ENCODE results near the gene TM9SF3. TPM values are rescaled to one million over a fixed set of nuclear protein-coding genes. Genes with fewer than 3 reads are reported as not detected.
A peak's percentile ranks its signal among the peaks of the same experiment; 100 is the strongest.

Gene TM9SF3
- total and polyA plus RNA-seq, 10 of the 15 experiments (the other 5 are each of a cell fraction or from before 2014, with no cell fraction given): 17.1 to 85.4 (median 44.9) TPM

- ChIA-PET RAD21 (ENCODE audit: unreplicated experiment) (interaction anchor here (0.8 to 2.8 kb wide), 9 partner anchors 10 to 143 kb away, joined by 3 to 14 read pairs (median 5); no protein-coding TSS in a partner anchor), SMC1A (ENCODE audit: uncharacterized antibody, unreplicated experiment) (interaction anchor here (1.0 to 2.3 kb wide), 3 partner anchors 9 to 136 kb away, joined by 3 to 11 read pairs (median 3); no protein-coding TSS in a partner anchor), POLR2A (interaction anchor here (1.4 kb wide), 1 partner anchor 13 kb away, joined by 5 read pairs; no protein-coding TSS in a partner anchor), CTCF (interaction anchor here (0.8 to 8.8 kb wide), 21 partner anchors 9 to 512 kb away, joined by 3 to 99 read pairs (median 5); no protein-coding TSS in a partner anchor)
- Histone ChIP-seq H3K27me3 (replicated peaks in 1 of 2; ENCODE audit: control insufficient read depth in 2 of 2, insufficient read depth in 2 of 2, low read length in 1 of 2) (peaks cover 3 to 6% of the 10 kb centered on the region in 2 experiments; a peak in 3 of 4 replicates), H3K9ac (ENCODE audit: control insufficient read depth, insufficient read depth, low read length) (peak overlapping the region; percentile 18; the same call in 1 of the 2 replicates), H3K79me2 (ENCODE audit: control insufficient read depth, insufficient read depth, low read length) (no peaks in the 10 kb centered on the region), H3K36me3 (ENCODE audit: control insufficient read depth in 2 of 2, insufficient read depth in 2 of 2, low read length in 1 of 2) (no peaks in the 10 kb centered on the region), H3K9me3 (replicated peaks; ENCODE audit: control insufficient read depth, insufficient read depth, low read length) (no peaks in the 10 kb centered on the region), H3K4me3 (peak overlapping the region; percentile 74), H3K27ac (ENCODE audit: control insufficient read depth, insufficient read depth) (no peak overlapping the region), H2AFZ (ENCODE audit: control insufficient read depth, low read depth, low read length) (peak overlapping the region; percentile 20), H3K4me1 (ENCODE audit: control insufficient read depth, insufficient read depth, low read length) (peaks cover 14% of the 10 kb centered on the region), H4K20me1 (ENCODE audit: control insufficient read depth, insufficient read depth) (0 out of 2 replicates have a peak, but pooled peaks cover 4% of the 10 kb centered on the region), H3K4me2 (ENCODE audit: control insufficient read depth, insufficient read depth) (peak overlapping the region; percentile 96)
- ATAC-seq (no peak; the same call in 2 of the 3 replicates), FAIRE-seq (no peak), DNase-seq (ENCODE audit: low read depth, low spot score) (no peak)
- WGBS (ENCODE audit: insufficient coverage, insufficient replicate concordance, low lambda C conversion rate, missing lambda C conversion rate): 1% methylated on average over 26 of the region's 31 CpGs
- in situ Hi-C loops (cut with MboI): loop anchor here (5.0 kb wide), 1 partner anchor 116 kb away; no protein-coding TSS in a partner anchor
- intact Hi-C loops (cut with micrococcal nuclease; ENCODE audit: unreplicated experiment): no loop called here
- TF ChIP-seq TCF12 (IDR thresholded peaks at IDR 0.05; ENCODE audit: low read depth, low read length): 0 out of 2 replicates have a peak, but pooled peaks have one; percentile 15
- no peak for TF ChIP-seq PML (IDR thresholded peaks at IDR 0.05; ENCODE audit: low read length)
- TF ChIP-seq SMAD5 (IDR thresholded peaks at IDR 0.05; ENCODE audit: low read depth): no peak
- TF ChIP-seq POLR2AphosphoS2 (IDR thresholded peaks at IDR 0.05; ENCODE audit: low read depth, low read length): no peak
- TF ChIP-seq ZNF217 (IDR thresholded peaks at IDR 0.05): no peak
- peak; percentile 63; the same call in 1 of the 3 replicates for TF ChIP-seq POU2F2 (IDR thresholded peaks at IDR 0.05; ENCODE audit: borderline replicate concordance, low read depth, low read length)
- TF ChIP-seq ZBED1 (IDR thresholded peaks at IDR 0.05; ENCODE audit: borderline replicate concordance): no peak
- no TSS peak for BruUV-seq (replicated peaks)
Measured at GRCh38 chr10:96513305-96513697, 73.5 kb downstream of the TM9SF3 start.

All from GM12878 (cell line).